ENCODE measurements around the gene ANKZF1. TPM values are rescaled to one million over a fixed set of nuclear protein-coding genes. Genes with fewer than 3 reads are reported as not detected.
"Not testable (repeated sequence)": the region's sequence is repeated elsewhere in the genome, so short reads cannot be mapped to it uniquely, and the experiment has no call there.

ANKZF1 gene
- total RNA-seq, 1 donor from 2014 or later, result 46.1 TPM

DNA sequence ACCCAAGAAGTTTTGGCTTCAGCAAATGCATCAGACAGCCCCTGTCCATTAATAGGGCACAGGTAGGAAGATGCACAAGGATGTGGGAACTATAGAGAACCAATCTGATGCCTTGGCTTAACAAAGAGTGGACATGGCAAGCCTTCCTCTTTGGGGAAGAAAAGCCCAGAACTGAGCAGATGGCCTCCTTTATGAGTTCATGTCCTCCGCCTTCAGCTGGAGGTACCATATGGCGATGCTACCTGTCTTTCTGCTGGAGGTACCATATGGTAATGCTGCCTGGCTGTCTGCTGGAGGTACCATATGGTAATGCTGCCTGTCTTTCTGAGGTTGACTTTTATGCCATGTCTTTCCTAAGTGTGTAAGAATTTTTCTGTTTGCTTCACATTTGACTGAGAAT, 45.5 kb upstream of the ANKZF1 start:
- Histone ChIP-seq H3K36me3 (peaks cover 65% of the 10 kb centered on the region), H3K4me1 (peaks cover 7% of the 10 kb centered on the region), H3K27me3 (ENCODE audit: low read depth) (no peaks in the 10 kb centered on the region), H3K4me3 (no peak overlapping the region), H3K9me3 (no peaks in the 10 kb centered on the region), H3K27ac (no peak overlapping the region)
- ATAC-seq (no peak), DNase-seq (no peak)
- intact Hi-C loops (cut with DNase I), result no loop called here
- TF ChIP-seq, protein P1, sequence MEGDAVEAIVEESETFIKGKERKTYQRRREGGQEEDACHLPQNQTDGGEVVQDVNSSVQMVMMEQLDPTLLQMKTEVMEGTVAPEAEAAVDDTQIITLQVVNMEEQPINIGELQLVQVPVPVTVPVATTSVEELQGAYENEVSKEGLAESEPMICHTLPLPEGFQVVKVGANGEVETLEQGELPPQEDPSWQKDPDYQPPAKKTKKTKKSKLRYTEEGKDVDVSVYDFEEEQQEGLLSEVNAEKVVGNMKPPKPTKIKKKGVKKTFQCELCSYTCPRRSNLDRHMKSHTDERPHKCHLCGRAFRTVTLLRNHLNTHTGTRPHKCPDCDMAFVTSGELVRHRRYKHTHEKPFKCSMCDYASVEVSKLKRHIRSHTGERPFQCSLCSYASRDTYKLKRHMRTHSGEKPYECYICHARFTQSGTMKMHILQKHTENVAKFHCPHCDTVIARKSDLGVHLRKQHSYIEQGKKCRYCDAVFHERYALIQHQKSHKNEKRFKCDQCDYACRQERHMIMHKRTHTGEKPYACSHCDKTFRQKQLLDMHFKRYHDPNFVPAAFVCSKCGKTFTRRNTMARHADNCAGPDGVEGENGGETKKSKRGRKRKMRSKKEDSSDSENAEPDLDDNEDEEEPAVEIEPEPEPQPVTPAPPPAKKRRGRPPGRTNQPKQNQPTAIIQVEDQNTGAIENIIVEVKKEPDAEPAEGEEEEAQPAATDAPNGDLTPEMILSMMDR (IDR thresholded peaks at IDR 0.05), result no peak

DNA sequence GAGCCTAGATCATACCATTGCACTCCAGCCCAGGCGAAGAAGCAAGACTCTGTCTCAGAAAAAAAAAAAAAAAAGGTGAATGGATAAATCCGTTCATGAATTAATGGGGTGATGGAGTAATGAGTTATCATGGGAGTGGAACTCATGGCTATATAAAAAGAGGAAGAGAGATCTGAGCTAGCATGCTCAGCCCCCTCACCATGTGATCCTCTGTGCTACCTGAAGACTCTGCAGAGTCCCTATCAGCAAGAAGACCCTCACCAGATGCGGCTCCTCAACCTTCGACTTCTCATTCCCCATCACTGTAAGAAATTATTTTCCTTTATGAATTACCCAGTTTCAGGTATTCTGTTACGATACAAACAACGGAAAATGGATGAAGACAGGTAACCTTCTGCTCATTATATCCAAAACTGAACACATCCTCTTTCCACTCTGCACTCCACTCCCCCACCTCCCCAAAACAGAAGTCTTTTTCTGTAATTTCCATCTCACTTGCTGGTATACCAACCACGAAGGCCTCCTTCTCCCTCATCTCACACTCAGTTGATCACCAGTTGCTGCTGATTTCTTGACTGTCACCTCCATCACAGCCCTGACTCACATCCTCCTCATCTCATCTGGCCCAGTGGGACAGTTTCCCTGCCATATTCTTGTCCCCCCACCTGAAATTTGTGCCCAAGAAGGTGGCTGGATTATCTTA, 42.7 kb upstream of the ANKZF1 start:
- DNase-seq, result no peak
- intact Hi-C loops (cut with DNase I), result no loop called here
- H3K27me3 ChIP-seq (ENCODE audit: low read depth), result no peaks in the 10 kb centered on the region
- no peaks in the 10 kb centered on the region for H3K4me1 ChIP-seq
- peaks cover 40% of the 10 kb centered on the region for H3K36me3 ChIP-seq
- no peak overlapping the region for H3K4me3 ChIP-seq
- H3K27ac ChIP-seq, result no peak overlapping the region
- H3K9me3 ChIP-seq, result no peaks in the 10 kb centered on the region
- no peak for ATAC-seq
- TF ChIP-seq, protein P1 (IDR thresholded peaks at IDR 0.05), result no peak

DNA sequence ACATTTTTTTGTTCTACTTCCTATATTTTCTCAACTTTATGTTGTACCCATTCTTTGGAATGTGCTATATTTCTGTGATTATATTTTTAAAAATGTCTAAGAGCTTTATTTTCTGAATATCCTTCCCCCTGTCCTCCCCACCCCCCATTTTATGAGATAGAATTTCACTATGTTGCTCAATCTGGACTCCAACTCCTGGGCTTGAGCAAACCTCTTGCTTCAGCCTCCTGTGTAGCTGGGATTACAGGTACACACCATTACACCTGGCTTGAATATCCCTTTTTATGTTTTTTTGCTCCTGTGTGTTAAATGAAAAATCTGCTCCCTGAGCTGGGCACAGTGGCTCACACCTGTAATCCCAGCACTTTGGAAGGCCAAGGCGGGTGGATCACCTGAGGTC, 32.2 kb upstream of the ANKZF1 start:
- Histone ChIP-seq H3K27me3 (ENCODE audit: low read depth) (no peaks in the 10 kb centered on the region), H3K4me1 (no peaks in the 10 kb centered on the region), H3K9me3 (no peaks in the 10 kb centered on the region), H3K36me3 (no peaks in the 10 kb centered on the region), H3K27ac (no peak overlapping the region), H3K4me3 (no peak overlapping the region)
- DNase-seq, result no peak
- ATAC-seq, result no peak
- TF ChIP-seq, protein P1 (IDR thresholded peaks at IDR 0.05), result no peak
- intact Hi-C loops (cut with DNase I), result no loop called here

DNA sequence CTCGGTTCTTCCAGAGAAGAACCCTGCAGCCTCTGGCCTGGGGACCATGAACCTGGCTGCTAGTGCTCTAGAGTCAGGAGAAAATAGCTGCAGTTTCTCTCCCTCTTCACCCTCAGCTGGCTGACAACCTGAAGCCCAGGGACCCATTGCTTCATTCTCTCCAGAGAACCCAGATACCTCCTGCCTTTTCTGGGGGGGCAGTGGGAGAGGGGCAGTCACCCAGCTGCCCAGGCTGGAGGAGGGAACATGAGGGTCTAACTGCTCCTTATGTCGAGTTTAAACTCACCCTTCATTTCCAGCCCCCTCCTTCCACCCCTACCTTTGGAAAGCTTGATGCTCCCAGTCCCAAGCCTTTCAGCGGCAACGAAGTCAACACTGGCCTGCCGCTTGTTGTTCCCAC, 30.6 kb upstream of the ANKZF1 start:
- Histone ChIP-seq H3K4me1 (no peaks in the 10 kb centered on the region), H3K27ac (no peak overlapping the region), H3K27me3 (ENCODE audit: low read depth) (no peaks in the 10 kb centered on the region), H3K36me3 (no peaks in the 10 kb centered on the region), H3K9me3 (no peaks in the 10 kb centered on the region), H3K4me3 (no peak overlapping the region)
- no peak for DNase-seq
- TF ChIP-seq, protein P1 (IDR thresholded peaks at IDR 0.05), result no peak
- no peak for ATAC-seq
- intact Hi-C loops (cut with DNase I), result no loop called here

DNA sequence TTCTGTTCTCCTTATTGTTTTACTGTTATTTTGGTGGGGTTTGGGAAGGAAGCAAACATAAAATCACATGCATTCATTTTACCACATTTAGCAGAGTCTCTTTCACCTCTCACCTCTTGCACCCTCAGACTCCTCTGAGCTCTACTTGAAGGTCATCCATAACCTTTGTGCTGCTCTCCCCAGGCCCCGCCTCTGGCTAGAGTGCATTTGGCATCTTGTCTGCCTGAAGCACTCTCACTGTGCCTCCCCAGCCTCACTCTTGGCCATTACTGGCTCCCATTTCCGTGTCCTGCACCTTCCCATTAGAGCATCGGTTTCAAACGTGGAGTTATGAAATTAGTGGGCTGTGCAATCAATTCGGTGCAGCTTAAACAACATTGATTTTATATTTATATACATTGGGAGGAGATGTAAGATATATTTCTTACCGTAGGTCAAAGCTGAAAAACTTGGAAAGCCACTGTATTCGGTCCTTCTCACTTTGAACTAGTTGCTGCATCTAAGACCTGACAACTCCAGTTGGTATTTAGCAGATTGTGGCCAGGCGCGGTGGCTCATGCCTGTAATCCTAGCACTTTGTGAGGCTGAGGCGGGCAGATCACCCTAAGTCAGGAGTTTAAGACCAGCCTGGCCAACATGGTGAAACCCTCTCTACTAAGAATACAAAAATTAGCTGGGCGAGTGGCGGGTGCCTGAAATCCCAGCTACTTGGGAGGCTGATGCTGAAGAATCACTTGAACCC, 30.0 kb upstream of the ANKZF1 start:
- DNase-seq (no peak), ATAC-seq (no peak)
- Histone ChIP-seq H3K27me3 (ENCODE audit: low read depth) (no peaks in the 10 kb centered on the region), H3K27ac (no peak overlapping the region), H3K4me3 (no peak overlapping the region), H3K9me3 (no peaks in the 10 kb centered on the region), H3K36me3 (no peaks in the 10 kb centered on the region), H3K4me1 (no peaks in the 10 kb centered on the region)
- intact Hi-C loops (cut with DNase I), result no loop called here
- TF ChIP-seq, protein P1 (IDR thresholded peaks at IDR 0.05), result no peak

DNA sequence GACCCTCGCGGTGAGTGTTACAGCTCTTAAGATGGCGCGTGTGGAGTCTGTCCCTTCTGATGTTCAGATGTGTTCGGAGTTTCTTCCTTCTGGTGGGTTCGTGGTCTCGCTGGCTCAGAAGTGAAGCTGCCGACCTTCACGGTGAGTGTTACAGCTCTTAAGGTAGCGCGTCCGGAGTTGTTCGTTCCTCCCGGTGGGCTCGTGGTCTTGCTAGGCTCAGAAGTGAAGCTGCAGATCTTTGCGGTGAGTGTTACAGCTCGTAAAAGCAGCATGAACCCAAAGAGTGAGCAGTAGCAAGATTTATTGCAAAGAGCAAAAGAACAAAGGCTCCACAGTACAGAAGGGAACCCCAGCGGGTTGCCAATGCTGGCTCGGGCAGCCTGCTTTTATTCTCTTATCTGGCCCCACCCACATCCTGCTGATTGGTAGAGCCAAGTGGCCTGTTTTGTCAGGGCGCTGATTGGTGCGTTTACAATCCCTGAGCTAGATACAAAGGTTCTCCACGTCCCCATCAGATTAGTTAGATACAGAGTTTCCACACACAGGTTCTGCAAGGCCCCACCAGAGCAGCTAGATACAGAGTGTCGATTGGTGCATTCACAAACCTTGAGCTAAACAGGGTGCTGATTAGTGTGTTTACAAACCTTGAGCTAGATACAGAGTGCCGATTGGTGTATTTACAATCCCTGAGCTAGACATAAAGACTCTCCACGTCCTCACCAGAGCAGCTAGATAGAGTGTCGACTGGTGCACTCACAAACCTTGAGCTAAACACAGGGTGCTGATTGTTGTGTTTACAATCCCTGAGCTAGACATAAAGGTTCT, 28.9 kb upstream of the ANKZF1 start:
- H3K27ac ChIP-seq; DNase-seq; H3K9me3 ChIP-seq; intact Hi-C loops (cut with DNase I); H3K36me3 ChIP-seq; H3K4me1 ChIP-seq; H3K4me3 ChIP-seq; ATAC-seq; H3K27me3 ChIP-seq (ENCODE audit: low read depth): not testable (repeated sequence)

DNA sequence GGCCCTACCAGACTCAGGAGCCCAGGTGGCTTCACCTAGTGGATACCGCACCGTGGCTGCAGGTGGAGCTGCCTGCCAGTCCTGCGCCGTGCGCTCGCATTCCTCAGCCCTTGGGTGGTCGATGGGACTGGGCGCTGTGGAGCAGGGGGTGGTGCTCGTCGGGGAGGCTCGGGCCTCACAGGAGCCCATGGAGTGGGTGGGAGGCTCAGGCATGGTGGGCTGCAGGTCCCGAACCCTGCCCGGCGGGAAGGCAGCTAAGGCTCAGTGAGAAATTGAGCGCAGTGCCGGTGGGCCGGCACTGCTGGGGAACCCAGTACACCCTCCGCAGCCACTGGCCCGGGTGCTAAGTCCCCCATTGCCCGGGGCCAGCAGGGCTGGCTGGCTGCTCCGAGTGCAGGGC, 28.3 kb upstream of the ANKZF1 start:
- intact Hi-C loops (cut with DNase I); DNase-seq; H3K27me3 ChIP-seq (ENCODE audit: low read depth); ATAC-seq; H3K4me3 ChIP-seq; H3K36me3 ChIP-seq; H3K9me3 ChIP-seq; H3K27ac ChIP-seq; H3K4me1 ChIP-seq: not testable (repeated sequence)
